Gastroesophageal sphincter (tissue), 3 donors: ENCODE results near the gene HPGD.

ENCODE experiments used
- EP300 ChIP-seq: sonication (generic); formaldehyde crosslinking; IDR thresholded peaks from one replicate; pipeline ENCODE4 v1.6.1; 2017; ENCODE audit warnings: antibody characterized with exemption, mild to moderate bottlenecking
- POLR2A ChIP-seq, 2 donors: fragments of 450-650 bp; IDR thresholded peaks; one replicate each; pipeline ENCODE4 v1.6.1; 2017; ENCODE audit warnings: antibody characterized with exemption in 2 of 2, mild to moderate bottlenecking in 2 of 2, moderate library complexity in 1 of 2
- TF ChIP-seq, protein P1 (sequence below), 4 experiments: fragments of 200-600 bp in 2 of 4; fragments of 450-650 bp in 2 of 4; sonication (generic) in 1 of 4; IDR thresholded peaks; one replicate each; pipeline ENCODE4 v1.5.1; 2017 to 2019; ENCODE audit warnings: antibody characterized with exemption in 4 of 4, mild to moderate bottlenecking in 2 of 4, moderate library complexity in 2 of 4

DNA sequence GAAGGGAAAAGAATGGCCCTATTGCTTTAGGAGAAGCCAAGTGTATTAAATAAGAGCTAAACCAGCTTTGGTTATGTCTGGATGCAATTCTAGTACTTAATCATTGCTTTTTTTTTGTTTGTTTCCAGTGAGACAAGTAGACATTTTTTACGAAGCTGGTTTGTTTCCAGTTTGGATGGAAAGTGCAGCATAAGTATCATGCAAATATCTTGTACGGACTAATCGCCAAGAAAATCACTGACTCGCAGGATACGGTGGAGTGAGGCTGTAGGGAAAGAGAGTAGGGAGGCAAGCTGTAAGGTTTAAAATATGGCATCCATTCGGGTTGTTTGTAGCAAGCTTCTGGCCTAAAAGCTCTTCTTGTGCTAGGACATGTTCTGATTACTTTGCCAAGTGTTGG lies 64.8 kb downstream of the HPGD start:
- TF ChIP-seq, protein P1, sequence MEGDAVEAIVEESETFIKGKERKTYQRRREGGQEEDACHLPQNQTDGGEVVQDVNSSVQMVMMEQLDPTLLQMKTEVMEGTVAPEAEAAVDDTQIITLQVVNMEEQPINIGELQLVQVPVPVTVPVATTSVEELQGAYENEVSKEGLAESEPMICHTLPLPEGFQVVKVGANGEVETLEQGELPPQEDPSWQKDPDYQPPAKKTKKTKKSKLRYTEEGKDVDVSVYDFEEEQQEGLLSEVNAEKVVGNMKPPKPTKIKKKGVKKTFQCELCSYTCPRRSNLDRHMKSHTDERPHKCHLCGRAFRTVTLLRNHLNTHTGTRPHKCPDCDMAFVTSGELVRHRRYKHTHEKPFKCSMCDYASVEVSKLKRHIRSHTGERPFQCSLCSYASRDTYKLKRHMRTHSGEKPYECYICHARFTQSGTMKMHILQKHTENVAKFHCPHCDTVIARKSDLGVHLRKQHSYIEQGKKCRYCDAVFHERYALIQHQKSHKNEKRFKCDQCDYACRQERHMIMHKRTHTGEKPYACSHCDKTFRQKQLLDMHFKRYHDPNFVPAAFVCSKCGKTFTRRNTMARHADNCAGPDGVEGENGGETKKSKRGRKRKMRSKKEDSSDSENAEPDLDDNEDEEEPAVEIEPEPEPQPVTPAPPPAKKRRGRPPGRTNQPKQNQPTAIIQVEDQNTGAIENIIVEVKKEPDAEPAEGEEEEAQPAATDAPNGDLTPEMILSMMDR (IDR thresholded peaks at IDR 0.05): no peak
- TF ChIP-seq POLR2A (IDR thresholded peaks at IDR 0.05) (no peak), EP300 (no peak)
